GM23248 (cell line): ENCODE results near the gene KCNG1.

Experiments used
- EZH2 ChIP-seq: fragments of 200-600 bp; sonication (generic); IDR thresholded peaks from 2 replicates; pipeline ENCODE4 v1.6.1; 2018; ENCODE audit warnings: antibody characterized with exemption, mild to moderate bottlenecking; ENCODE audit not compliant: insufficient read depth, poor library complexity, severe bottlenecking
- EZH2phosphoT487 ChIP-seq: fragments of 200-600 bp; sonication (generic); IDR thresholded peaks from 2 replicates; pipeline ENCODE4 v1.6.1; 2018; ENCODE audit warnings: antibody characterized with exemption, moderate library complexity, mild to moderate bottlenecking, low read depth; ENCODE audit not compliant: insufficient read depth

DNA sequence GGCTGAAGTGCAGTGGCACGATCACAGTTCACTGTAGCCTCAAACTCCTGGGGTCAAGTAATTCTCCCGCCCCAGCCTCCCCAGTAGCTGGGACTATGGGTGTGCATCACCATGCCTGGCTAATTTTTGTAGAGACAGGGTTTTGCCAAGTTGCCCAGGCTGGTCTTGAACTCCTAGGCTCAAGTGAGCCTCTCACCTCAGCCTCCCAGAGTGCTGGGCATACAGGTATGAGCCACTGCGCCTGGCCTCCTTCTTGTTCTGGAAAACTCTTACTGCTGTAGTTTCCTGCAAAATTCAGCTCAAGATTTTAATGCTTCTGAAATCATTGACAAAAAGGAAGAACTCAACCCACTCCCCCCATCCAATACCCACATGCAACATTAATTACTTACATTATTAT is 21.9 kb upstream of the KCNG1 start:
- TF ChIP-seq EZH2 (no peak), EZH2phosphoT487 (no peak)
